ENCODE results near the gene MUC6.
"Not testable (repeated sequence)": the region's sequence is repeated elsewhere in the genome, so short reads cannot be mapped to it uniquely, and the experiment has no call there.

MUC6 gene

DNA sequence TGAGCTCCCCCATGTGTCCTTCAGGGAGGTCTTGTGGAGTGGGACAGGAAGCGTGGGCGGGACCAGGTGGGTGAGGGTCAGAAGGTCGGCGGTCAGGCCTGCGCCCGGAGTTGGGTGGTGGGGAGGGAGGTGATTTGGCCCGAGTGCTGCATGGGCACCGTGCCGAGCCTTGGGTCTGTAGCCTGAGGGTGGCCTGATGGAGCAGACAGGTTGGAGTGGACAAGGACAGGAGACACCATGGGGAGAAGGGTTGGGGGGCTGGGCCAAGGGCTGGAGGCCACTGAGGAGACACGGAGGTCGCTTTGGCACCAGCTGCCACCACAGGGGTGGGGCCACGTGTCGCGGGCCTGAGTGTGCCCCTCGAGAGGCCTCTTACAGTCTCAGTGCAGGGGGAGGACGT, 57.7 kb downstream of the MUC6 start:
- DNase-seq, result no peak

DNA sequence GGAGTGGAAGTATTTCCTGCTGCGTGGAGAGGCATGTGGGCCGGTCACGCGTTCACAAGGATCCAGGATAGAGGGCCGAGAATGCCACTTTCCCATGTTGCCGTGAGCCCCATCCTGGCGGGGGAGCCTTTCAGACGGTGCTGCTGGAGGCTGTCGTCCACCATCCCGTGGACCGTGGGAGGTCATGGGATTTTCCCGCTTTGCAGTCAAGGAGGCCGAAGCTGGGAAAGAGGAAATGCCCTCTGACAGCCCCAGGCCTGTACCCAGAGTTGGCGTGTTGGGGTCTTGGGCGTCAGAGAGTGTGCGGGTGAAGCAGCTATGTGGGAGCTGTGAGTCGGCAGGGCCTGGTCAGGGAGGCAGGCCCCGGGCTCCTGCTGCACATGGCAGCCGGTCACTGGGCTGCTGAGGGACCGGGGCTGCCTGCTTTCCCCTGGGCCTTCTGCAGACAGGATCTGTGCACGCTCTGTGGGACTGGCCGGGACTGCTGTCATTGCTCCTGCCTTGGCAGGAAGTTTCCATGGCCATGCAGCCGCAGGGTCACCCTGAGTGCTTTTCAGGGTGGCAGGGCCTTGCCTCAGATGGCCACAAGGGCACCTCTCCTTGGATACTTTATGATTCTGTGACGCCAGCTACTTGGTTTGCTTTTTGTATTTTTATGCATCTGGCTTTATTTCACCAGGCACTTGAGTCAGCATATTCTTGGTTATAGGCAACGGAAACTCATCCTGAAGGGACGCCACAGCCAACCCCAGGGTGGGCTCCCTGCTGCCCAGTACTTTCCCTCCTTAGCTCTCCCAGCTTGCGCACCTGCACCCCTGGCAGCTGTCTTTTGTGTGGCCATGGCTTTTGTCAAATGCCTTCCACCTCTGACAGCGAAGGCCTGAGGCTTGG, 58.4 kb downstream of the MUC6 start:
- no peak for DNase-seq

DNA sequence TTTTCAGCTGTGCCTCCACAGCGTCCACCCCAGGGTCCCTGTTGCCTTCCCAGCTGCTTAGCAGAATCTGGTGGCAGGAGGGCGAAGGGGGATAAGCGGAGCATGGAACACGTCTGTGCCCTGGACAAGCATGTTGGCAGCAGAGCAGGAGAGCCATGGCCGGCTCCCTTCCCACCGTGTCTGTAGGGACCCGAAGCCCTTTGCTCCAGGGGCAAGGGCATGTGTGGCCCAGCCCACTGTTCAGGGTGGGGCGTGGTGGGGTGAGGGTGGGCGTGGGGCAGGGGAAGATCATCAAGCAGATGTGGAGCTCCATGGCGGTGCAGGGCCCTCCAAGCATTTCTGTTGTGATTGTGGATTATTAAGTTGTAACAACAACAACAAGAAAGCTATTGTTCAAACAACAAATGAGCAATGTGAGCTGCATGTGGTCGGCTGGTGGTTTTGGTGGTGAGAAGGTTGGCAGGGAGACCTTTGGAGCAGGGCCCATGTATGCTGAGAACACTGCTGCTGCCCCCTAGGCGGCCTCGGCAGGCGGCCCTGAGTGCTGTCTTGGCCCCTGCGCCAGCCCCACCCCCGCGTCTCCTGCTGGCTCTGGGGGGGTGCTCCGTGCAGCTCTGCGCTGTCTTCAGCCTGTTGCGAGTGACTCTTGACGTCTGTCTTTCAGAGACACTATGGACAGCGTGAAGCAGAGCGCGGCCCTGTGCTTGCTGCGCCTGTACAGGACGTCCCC, 59.9 kb downstream of the MUC6 start:
- DNase-seq, result no peak

DNA sequence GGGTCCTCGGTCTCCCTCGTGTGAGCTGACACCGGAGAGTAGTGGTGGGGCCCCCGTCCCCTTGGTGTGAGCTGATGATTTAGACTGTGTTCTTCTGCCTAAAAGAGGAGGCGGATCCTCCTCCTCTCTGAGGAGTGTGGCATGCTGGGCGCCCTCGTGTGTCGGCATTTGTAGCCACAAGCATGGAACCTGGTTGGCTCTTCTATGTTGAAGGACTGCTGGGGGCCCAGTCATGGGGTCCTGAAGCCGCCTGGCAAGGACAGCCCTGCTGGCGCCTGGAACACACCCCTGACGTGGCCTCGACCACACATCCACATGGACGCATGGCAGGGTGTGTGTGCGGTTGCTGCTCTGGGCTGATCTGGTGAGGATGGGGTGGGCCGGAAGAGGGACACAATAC, 60.7 kb downstream of the MUC6 start:
- DNase-seq, result no peak

DNA sequence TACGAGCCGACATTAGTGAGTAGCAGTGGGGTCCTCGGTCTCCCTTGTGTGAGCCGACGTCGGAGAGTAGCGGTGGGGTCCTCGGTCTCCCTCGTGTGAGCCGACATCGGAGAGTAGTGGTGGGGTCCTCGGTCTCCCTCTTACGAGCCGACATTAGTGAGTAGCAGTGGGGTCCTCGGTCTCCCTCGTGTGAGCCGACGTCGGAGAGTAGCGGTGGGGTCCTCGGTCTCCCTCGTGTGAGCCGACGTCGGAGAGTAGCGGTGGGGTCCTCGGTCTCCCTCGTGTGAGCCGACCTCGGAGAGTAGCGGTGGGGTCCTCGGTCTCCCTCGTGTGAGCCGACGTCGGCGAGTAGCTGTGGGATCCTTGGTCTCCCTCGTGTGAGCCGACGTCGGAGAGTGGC, 61.1 kb downstream of the MUC6 start:
- DNase-seq, result not testable (repeated sequence)

DNA sequence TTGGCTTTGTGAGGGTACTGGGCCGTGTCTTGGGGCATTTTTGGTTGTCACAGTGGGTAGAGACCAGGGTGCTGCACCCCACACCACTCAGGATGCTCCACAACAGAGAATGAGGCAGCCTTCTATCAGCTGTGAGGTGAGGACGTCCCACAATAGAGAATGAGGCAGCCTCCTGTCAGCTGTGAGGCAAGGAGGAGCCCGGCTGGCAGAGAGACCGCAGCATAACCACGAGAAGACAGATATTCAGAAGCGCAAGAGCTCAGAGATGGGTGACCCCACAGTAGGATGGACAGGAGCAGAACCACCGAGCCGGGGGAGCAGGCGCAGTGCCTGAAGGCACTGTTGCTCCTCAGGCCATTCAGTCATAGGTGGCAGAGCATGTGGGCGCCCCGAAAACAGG, 63.3 kb downstream of the MUC6 start:
- no peak for DNase-seq

DNA sequence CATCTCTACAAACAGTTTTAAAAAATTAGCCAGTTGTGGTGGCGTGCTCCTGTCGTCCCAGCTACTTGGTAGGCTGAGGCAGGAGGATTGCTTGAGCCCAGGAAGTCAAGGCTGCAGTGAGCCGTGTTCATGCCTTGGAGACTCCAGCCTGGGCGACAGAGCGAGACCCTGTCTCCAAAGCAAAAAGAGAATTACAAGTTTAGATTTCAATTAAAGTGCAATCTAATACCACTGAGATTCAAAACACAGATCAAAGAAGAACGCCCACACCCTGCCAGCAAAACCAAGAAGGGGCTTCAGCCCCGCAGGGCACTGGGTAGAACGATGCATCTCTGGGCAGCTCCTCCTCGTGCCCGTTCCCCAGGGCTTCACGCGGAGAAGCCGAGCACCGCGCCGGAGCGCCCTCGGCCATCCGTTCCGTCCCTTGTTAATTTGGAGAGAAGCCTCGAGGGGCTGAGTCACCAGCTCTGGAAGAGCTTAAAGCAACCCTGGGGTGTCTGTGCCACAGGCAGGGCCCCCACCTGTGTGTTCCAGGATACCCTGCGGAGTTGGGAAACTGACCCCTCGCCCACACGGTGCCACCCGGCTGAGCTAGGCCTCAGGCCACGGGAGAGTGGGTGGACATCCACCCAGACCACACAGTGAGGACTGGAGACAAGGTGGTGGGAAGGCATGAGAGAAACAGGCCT, 63.9 kb downstream of the MUC6 start:
- DNase-seq, result no peak

DNA sequence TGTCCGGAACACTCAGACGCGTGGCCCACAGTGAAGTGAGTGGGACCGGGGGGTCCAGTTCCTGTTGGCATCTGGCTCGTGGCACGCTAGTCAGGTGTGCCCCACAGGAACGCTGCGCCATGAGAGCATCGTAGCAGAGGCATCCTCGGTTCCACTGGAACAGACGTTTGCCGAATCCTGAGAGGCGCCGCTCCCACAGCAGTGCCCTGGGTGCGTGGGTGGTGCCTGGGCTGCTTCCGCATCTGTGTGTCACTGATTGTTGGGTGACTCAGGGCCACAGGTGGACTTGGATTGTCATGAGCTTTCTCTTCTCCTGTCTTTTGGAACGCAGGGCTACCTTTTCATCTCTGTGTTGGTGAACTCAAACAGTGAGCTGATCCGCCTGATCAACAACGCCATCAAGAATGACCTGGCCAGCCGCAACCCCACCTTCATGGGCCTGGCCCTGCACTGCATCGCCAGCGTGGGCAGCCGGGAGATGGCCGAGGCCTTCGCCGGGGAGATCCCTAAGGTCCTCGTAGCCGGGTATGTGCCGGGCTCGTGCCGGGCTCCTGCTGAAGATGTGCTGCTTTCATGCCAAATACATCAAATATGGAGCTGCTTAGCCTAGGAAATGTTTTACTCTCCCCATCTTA, 64.7 kb downstream of the MUC6 start:
- DNase-seq, result no peak

DNA sequence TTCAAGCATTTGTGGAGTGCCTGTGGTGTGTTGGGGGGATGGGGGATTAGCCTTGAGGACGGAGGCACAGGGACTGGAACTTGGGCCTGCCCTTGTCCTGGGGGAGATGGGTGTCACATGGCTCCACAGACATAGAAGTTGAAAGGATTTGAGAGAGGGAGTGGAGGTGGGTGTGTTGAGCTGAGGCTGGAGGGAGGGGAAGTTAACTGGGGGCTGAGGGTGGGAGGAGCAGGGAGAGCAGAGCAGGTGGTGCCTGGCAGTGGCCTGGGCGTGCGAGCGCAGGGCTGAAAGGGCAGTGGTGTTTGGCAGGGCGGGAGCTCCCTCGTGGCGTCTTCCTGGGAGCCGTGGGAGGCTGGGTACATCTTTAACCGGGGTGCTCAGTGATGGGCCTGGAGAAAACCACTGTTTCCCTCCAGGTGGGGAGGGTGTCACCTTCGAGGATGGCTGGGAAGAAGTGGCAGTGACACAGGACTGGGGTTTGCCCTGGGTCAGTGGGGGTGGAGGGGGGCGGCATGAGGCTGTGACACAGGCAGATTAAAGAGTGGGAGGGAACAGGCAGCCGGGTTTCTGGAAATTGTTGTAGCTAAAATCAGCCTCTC, 65.3 kb downstream of the MUC6 start:
- no peak for DNase-seq

DNA sequence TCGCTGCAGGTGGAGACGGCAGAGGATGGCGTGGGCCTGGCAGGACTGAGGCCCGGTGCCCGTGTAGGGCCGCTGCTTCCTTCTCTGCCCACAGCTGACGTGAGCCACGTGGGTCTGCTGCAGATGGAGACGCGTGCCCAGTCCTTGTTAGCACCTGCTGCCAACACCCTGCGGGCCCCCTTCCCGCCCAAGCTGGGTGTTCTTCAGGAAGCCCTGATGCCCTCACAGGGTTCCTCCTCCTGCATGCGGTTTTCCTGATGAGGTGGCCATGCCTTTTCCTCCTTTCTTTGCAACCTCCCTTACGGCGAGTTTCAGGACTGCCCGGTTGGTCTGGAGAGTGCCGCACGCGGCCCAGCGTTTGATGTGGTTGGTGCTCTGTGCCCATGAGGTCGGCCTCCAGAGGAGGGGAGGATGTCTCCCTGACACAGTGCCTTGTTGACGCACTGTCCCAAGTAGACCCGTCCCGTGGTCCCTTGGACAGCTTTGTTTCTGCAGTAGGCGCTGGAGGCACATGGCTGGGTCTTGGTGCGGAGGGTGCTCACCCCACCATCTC, 66.1 kb downstream of the MUC6 start:
- DNase-seq, result no peak

DNA sequence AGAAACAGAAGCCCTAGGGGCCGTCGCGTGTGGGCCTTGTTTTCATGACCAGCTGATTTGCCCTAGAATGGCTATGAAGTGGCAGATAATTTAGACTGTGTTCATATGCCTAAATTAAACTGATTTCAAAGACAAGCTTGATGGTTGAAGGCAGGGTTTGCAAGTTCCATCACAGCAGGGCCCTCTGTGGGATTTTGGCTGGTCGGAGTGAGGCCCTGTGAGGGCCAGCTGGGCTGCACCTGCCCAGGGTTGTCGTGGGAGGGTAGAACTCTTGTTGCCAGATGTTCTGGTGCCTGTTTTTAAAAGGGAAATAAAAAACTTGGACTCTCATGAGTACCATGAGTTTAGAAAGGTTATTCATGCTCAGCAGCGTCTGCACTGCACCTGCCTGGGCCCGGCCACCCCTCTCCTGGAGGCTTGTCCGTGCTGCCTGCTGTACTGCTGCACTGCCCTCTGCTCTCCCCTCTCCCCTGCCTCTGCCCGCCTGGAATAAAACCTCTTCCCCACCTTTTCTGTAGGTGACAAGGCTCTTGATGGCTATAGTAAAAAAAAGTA, 66.8 kb downstream of the MUC6 start:
- no peak for DNase-seq

DNA sequence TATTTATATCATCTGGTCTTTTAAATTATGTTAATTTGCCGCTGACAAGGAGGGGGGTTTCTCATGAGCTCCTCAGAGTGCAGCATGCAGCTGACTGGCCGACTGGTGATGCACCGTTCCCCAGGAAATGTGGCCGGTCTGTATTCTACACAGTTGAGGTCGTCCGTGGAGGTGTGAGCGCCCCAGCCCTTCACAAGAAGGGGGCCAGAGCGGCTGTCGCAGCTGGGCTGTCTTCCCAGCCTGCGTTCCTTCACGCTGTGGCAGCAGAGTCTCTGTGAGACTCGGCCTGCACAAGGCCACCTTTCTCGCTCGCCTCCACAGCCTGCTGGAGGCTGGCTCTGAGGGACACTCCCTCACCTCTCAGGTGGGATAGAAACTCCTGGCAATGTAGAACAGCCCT, 67.7 kb downstream of the MUC6 start:
- no peak for DNase-seq

DNA sequence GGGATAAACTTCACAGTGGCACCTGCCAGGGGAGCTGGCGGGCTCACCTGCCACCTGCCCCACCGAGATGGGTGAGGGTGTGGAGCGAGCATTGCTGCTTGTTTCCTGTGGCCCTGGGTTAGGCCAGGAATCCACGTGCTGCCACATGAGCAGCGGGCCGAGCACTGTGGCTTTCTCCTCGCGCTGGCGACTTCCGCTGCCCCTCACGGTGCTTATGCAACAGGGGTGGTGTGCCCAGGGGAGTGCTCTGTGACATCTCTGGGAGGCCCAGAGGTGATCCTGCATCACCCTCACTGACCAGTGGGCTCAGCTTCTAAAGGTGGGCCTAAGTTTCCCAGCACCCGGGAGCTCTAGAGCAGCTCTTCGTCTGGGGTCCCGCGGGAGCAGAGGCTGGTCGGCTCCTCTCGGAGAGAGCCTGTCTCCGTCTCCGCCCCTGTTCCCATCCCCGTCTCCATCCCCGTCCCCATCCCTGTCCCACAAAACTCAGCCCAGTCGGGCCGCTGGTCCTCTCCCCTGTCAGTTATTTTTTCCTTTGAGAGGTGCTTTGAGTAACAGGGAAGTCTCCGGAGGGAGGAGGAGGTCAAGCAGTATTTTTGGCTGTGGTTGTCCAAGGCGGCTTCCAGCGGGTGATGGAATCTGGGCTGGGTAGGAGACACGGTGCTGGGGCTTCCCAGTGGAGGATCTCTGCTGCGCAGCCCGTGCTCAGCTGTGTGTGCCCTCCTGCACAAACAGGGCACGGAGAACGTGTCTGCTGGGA, 68.3 kb downstream of the MUC6 start:
- DNase-seq, result no peak

DNA sequence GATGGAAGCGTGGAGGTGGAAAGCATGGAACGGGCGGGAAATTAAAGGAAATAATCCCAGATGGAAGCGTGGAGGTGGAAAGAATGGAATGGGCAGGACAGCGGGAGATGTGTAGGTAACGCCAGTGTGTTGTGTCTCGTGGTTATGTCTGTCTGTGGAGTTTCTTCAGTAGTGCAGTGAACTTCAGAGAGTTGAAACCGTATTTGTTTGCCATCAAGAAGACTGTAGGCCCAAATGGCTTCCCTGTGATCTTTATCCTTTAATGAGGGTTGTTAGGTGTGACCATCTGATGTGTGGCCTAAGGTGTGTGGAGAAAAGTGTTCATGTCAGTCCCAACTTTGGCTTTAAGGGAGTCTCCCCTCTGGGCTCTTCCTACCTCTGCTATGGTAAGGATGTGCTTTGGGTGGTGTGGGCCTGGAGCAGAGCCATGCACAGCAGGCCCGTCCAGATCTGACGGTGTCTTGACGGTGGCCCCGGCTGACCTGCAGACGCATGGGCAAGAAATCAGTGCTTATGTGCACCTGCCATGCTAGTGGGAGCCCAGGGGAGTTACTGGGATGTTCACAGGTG, 71.2 kb downstream of the MUC6 start:
- DNase-seq, result no peak

DNA sequence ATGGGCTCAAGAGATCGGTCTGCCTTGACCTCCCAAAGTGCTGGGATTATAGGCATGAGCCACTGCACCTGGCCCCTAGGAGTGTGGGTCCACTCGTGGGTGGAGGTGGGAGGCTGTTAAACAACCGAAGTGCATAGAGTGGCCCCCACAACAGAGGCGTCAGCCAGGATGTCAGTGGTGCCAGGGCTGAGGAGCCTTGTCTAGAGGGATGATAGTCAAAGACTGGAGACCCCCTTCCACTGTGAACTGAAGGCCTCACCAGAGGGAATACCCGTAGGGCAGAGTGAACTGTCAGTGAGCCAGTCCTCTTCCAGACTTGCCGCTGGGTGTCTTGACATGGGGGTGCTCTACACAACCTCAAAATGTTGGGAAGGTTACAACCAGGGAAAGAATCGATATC, 72.7 kb downstream of the MUC6 start:
- DNase-seq, result no peak

Measured in activated CD8-positive, alpha-beta memory T cell treated with anti-CD3 and anti-CD28 coated beads, Interleukin-2, amount 50 U/mL, for 48 hours (primary cell).